ENCODE data around the gene SLC6A19. TPM values are rescaled to one million over a fixed set of nuclear protein-coding genes. Genes with fewer than 3 reads are reported as not detected.

SLC6A19 gene
- total and polyA plus RNA-seq, 12 donors: 0.11 TPM; not detected in 11

DNA sequence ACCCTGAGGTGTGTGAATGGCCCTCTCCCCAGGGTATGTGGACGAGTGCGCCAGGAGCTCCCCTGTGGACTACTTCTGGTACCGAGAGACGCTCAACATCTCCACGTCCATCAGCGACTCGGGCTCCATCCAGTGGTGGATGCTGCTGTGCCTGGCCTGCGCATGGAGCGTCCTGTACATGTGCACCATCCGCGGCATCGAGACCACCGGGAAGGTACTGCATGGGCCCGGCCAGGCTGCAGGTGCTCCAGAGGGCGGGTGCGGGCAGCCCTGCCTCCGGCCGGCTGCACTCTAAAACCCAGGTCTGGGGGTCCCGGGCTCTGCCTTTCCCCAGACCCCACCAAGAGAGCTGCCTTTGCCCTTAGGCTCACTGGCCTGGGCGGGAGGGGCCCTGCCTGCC lies 10.9 kb downstream of the SLC6A19 start:
- no peaks in the 10 kb centered on the region for H3K36me3 ChIP-seq
- H3K27me3 ChIP-seq: peaks cover 0 to 34% (median 4%) of the 10 kb centered on the region in 7 donors
- H3K9me3 ChIP-seq: peaks cover 0 to 10% (median 0%) of the 10 kb centered on the region in 11 donors
- ATAC-seq (no peak), DNase-seq (peak in 1 of 2 donors; percentile 4)
- H3K4me3 ChIP-seq: no peak overlapping the region
- WGBS, 2 donors: 93% methylated on average over 20 of the region's 20 CpGs
- TF ChIP-seq CTCF (IDR thresholded peaks at IDR 0.05): no peak
- intact Hi-C loops (cut with DNase I): no loop called here
- no peak overlapping the region for H3K27ac ChIP-seq
- H3K4me1 ChIP-seq: no peaks in the 10 kb centered on the region

DNA sequence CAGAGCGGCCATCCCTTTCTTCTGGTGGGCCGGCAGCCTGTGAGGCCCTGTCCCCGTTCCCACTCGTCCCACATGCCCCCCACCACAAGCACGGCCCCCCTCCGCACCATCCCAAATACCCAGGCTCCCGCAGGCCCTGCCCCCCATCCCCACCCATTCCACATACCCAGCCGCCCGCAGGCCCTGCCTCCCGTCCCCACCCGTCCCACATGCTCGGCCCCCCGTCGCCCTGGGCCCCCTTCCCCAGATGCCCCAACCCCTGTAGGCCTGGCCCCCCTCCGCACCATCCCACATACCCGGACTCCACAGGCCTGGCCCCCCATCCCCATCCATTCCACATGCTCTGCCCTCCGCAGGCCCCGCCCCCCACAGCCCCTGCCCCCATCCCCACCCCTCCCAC lies 11.5 kb downstream of the SLC6A19 start:
- DNase-seq (peak in 1 of 2 donors; percentile 5), ATAC-seq (no peak)
- no peaks in the 10 kb centered on the region for H3K36me3 ChIP-seq
- WGBS, 2 donors: 88 to 89% methylated on average over 11 to 18 of the region's 18 CpGs
- no peak for TF ChIP-seq CTCF (IDR thresholded peaks at IDR 0.05)
- peaks cover 0 to 33% (median 4%) of the 10 kb centered on the region in 7 donors for H3K27me3 ChIP-seq
- intact Hi-C loops (cut with DNase I): no loop called here
- H3K4me1 ChIP-seq: no peaks in the 10 kb centered on the region
- H3K4me3 ChIP-seq: no peak overlapping the region
- peaks cover 0 to 10% (median 0%) of the 10 kb centered on the region in 11 donors for H3K9me3 ChIP-seq
- H3K27ac ChIP-seq: no peak overlapping the region

DNA sequence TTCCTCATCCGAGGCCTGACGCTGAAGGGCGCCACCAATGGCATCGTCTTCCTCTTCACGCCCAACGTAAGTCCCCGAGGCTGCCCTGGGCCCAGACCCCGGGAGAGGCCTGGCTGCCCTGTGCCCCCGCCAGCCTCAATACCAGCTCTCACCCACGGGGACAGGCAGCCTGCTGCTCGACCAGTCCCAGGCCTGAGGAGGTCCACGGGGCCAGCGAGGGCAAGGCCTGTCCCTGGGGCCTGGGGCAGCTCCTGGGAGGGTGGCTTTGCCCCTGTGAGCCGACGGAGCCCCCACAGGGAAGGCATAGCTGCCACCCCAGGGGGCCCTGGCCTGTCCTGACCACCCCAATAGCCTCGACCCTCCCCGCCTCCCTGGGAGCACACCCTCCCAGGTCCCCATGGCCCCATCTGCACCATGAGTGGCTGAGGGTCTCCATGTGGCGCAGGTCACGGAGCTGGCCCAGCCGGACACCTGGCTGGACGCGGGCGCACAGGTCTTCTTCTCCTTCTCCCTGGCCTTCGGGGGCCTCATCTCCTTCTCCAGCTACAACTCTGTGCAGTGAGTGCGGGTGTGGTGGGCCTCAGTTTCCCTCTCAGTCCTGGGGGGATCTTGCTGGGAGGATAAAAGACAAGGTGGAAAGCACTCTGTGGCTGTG lies 12.2 kb downstream of the SLC6A19 start:
- Histone ChIP-seq H3K4me3 (no peak overlapping the region), H3K27me3 (peaks cover 0 to 30% (median 0%) of the 10 kb centered on the region in 7 donors), H3K9me3 (peaks cover 0 to 10% (median 0%) of the 10 kb centered on the region in 11 donors), H3K36me3 (no peaks in the 10 kb centered on the region), H3K27ac (no peak overlapping the region), H3K4me1 (no peaks in the 10 kb centered on the region)
- WGBS, 2 donors: 87 to 88% methylated on average over 25 of the region's 25 CpGs
- peak in 1 of 2 donors; percentile 3 for DNase-seq
- no peak for TF ChIP-seq CTCF (IDR thresholded peaks at IDR 0.05)
- intact Hi-C loops (cut with DNase I): no loop called here
- no peak for ATAC-seq

DNA sequence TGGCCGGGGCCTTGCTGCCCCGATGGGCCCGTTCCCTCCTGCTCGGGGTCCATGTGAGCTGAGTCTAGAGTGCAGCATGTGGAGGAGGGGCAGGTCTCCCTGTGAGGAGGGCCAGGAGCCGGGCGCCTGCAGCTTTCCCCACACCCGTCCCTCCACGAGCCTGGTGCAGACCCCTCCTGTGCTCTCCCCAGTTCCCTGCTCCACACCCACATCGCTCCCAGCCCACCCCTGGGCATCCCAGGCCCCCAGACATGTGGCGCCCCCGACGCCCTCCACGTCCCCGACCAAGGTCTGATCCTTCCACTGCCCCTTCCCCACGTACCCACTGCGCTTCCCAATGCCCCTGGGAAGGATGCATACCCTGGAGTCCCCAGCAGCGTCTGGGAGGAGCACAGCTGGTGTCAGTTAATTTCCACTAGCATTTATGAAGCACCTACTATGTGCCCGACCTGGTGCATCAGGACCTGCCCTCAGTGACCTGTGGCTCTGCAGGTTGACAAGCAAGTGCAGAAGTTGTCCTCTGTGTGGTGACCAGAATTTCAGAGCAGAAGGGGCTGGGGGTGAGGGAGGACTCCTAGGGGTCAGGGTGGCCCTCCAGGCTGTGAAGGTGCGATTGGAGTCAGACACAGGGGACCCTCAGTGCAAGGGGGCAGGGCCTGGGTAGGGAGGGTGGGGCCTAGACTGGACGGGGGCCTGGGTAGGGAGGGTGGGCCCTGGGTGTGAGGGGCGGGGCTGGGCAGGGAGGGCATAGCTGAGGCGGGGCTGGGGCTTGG lies 13.0 kb downstream of the SLC6A19 start:
- Histone ChIP-seq H3K4me3 (no peak overlapping the region), H3K4me1 (no peaks in the 10 kb centered on the region), H3K36me3 (no peaks in the 10 kb centered on the region), H3K27me3 (peaks cover 0 to 23% (median 0%) of the 10 kb centered on the region in 7 donors), H3K27ac (no peak overlapping the region), H3K9me3 (peaks cover 0 to 10% (median 0%) of the 10 kb centered on the region in 11 donors)
- WGBS, 2 donors: 70 to 73% methylated on average over 22 of the region's 22 CpGs
- no peak for ATAC-seq
- TF ChIP-seq CTCF (IDR thresholded peaks at IDR 0.05): no peak
- peak in 1 of 2 donors; percentile 2 for DNase-seq
- intact Hi-C loops (cut with DNase I): no loop called here
